Nephron (organoid): ENCODE data around the gene NAV3.

Experiments
- H3K27ac Mint-ChIP-seq, 3 experiments: 2 replicates each; pipeline ENCODE4 v1.8.0; 2020; ENCODE audit warnings: mixed read lengths in 3 of 3, mild to moderate bottlenecking in 2 of 3, moderate library complexity in 1 of 3
- H3K27me3 Mint-ChIP-seq: 2 replicates; pipeline ENCODE4 v1.8.0; 2021; ENCODE audit warnings: low read depth, mild to moderate bottlenecking, moderate library complexity, mixed read lengths
- H3K36me3 Mint-ChIP-seq: 2 replicates; pipeline ENCODE4 v1.8.0; 2020; ENCODE audit warnings: low read depth, mixed read lengths
- H3K4me1 Mint-ChIP-seq: 2 replicates; pipeline ENCODE4 v1.8.0; 2020; ENCODE audit warnings: mixed read lengths
- H3K4me3 Mint-ChIP-seq, 3 experiments: 2 replicates each; pipeline ENCODE4 v1.8.0; 2020; ENCODE audit warnings: mild to moderate bottlenecking in 3 of 3, mixed read lengths in 3 of 3, moderate library complexity in 2 of 3
- H3K9me3 Mint-ChIP-seq: 2 replicates; pipeline ENCODE4 v1.8.0; 2020; ENCODE audit warnings: mixed read lengths
- TF ChIP-seq, protein P1 (sequence below), 3 experiments: fragments of 200-600 bp; sonication (generic); IDR thresholded peaks; one replicate each; pipeline ENCODE4 v1.5.0; 2021; ENCODE audit warnings: antibody characterized with exemption in 3 of 3; ENCODE audit not compliant: unreplicated experiment in 3 of 3

The NAV3 gene

DNA sequence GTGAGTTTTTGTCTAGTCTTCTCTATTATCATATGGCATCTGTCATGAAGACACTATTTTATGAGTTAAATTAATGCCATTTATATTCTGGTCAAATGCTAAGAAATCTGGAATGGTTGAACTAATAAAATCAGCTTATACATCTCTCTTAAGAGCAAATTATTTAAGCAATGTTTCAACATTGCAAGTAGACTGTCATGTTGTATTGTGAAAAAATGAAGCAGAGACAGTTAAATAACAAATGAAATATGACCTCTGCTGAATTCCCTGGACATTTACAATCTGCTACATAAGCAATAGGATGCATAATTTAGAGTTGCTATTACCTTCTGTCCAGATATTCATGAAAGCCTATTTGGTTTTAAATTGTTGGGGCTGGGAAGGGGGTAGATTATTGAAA, 30.6 kb downstream of the NAV3 start:
- H3K9me3 Mint-ChIP-seq = no peaks in the 10 kb centered on the region
- H3K36me3 Mint-ChIP-seq = no peaks in the 10 kb centered on the region
- H3K4me3 Mint-ChIP-seq = no peak overlapping the region
- TF ChIP-seq, protein P1, sequence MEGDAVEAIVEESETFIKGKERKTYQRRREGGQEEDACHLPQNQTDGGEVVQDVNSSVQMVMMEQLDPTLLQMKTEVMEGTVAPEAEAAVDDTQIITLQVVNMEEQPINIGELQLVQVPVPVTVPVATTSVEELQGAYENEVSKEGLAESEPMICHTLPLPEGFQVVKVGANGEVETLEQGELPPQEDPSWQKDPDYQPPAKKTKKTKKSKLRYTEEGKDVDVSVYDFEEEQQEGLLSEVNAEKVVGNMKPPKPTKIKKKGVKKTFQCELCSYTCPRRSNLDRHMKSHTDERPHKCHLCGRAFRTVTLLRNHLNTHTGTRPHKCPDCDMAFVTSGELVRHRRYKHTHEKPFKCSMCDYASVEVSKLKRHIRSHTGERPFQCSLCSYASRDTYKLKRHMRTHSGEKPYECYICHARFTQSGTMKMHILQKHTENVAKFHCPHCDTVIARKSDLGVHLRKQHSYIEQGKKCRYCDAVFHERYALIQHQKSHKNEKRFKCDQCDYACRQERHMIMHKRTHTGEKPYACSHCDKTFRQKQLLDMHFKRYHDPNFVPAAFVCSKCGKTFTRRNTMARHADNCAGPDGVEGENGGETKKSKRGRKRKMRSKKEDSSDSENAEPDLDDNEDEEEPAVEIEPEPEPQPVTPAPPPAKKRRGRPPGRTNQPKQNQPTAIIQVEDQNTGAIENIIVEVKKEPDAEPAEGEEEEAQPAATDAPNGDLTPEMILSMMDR (IDR thresholded peaks at IDR 0.05; ENCODE audit: unreplicated experiment in 3 of 3) = no peak
- peaks cover 64% of the 10 kb centered on the region for H3K4me1 Mint-ChIP-seq
- H3K27me3 Mint-ChIP-seq = no peaks in the 10 kb centered on the region
- H3K27ac Mint-ChIP-seq = peak overlapping the region; percentile 16 to 80 (median 73)

DNA sequence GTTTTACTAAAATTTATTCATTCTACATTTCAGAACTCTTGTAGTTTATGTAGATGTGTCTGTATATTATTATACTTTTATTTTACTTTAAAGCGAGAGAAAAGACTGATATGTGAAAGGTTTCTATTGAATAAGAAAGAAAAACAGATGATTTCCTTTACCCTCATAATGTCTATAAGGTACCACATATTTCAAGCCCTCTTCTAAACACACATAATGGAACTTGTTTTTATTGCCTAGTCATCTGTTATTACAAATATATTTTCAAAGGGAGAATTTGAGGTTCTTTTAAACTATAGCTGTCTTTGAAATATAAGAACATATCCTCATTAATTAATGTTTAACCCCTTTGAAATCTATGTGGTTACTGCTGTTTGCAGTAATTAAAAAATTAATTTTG, 34.5 kb downstream of the NAV3 start:
- H3K27ac Mint-ChIP-seq = peak overlapping the region in 1 of 3 experiments; percentile 71
- H3K9me3 Mint-ChIP-seq = no peaks in the 10 kb centered on the region
- H3K4me1 Mint-ChIP-seq = peaks cover 39% of the 10 kb centered on the region
- H3K27me3 Mint-ChIP-seq = no peaks in the 10 kb centered on the region
- no peak overlapping the region for H3K4me3 Mint-ChIP-seq
- H3K36me3 Mint-ChIP-seq = peaks cover 12% of the 10 kb centered on the region
- TF ChIP-seq, protein P1 (IDR thresholded peaks at IDR 0.05; ENCODE audit: unreplicated experiment in 3 of 3) = no peak

DNA sequence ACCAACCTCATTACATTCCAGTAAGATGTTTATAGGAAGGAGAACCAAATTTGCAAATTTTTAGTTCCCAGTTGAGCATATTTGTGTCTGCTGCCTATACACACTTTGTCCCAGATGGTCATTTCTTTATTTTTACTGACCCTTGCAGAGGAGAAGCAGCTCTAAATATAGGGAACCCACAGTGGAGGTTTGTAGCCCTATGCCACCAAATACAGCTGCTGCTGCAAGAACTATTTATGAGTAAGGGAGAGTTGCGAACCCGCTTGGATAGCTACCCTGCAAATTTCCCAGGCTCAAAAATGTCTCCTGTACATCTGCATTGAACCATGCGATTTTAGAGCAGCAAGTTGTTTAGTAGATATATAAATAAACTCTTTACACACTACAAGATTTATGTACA, 48.2 kb downstream of the NAV3 start:
- TF ChIP-seq, protein P1 (IDR thresholded peaks at IDR 0.05; ENCODE audit: unreplicated experiment in 3 of 3) = no peak
- Mint-ChIP-seq H3K27ac (no peak overlapping the region), H3K9me3 (no peaks in the 10 kb centered on the region), H3K27me3 (no peaks in the 10 kb centered on the region), H3K36me3 (peaks cover 4% of the 10 kb centered on the region), H3K4me3 (no peak overlapping the region), H3K4me1 (no peaks in the 10 kb centered on the region)

DNA sequence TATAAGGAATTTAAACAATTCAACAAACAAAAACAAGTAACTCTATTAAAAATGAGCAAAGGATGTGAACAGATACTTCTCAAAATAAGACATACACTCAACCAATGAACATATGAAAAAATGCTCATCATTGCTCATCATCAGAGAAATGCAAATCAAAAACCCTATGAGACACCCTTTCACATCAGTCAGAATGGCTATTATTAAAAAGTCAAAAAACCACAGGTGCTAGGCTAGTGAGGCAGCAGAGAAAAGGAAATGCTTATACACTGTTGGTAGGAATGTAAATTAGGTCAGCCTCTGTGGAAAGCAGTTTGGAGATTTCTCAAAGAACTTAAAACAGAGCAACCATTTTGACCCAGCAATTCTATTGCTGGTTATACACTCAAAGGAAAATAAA, 52.0 kb downstream of the NAV3 start:
- Mint-ChIP-seq H3K27ac (no peak overlapping the region), H3K9me3 (no peaks in the 10 kb centered on the region), H3K4me1 (no peaks in the 10 kb centered on the region), H3K4me3 (no peak overlapping the region), H3K27me3 (no peaks in the 10 kb centered on the region), H3K36me3 (peaks cover 3% of the 10 kb centered on the region)
- TF ChIP-seq, protein P1 (IDR thresholded peaks at IDR 0.05; ENCODE audit: unreplicated experiment in 3 of 3) = no peak

DNA sequence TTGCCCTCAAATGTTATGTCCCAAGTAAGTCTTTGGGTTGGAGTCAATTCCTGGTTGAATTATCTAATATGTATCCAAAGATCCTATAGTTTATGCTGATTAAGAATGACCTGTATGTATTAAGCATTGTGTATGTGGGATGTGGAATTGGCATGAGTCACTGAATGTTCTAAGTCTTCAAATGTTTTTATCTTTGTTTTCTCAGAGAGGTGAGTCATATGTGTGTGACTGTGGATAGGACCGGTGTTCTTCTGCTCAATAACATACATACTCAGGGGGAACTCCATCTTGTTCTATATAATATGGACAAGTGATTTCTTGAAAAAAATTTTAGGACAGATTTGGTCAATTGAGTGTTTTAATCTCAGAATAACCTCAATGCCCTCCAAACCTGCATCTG, 57.9 kb downstream of the NAV3 start:
- Mint-ChIP-seq H3K4me3 (no peak overlapping the region), H3K27me3 (no peaks in the 10 kb centered on the region), H3K9me3 (no peaks in the 10 kb centered on the region), H3K36me3 (no peaks in the 10 kb centered on the region), H3K4me1 (peaks cover 12% of the 10 kb centered on the region), H3K27ac (no peak overlapping the region)
- TF ChIP-seq, protein P1 (IDR thresholded peaks at IDR 0.05; ENCODE audit: unreplicated experiment in 3 of 3) = no peak

DNA sequence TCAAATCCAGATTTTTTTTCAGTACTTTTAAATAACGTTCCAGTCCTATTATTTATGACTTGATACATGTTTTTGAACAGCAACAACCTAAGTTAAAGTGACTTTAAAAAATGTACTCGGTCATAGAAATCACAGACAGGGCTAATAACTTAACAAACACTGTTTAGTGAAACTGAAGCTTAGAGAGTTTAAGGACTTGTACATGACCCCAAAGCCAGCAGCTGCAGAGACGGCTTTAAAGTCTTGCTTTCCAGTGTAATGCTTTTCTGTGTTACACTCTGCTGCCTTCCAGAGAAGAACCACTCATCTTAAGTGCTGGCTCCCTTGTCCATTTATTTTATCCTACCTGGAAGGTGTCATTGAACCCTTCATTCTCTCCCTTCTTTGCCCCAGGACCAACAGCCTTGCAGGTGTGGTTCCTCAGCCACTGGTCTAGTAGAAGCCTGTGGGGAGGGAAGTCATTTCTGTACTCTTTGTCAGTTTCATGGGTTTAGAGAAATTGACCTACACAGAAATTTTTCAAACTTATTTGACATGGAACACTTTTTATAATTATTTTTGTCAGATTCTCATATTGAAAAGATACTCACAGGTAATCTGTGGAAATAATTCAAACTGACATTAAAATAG, 60.9 kb downstream of the NAV3 start:
- H3K36me3 Mint-ChIP-seq = no peaks in the 10 kb centered on the region
- H3K27ac Mint-ChIP-seq = peak overlapping the region in 2 of 3 experiments; percentile 44 to 69
- H3K4me3 Mint-ChIP-seq = no peak overlapping the region
- TF ChIP-seq, protein P1 (IDR thresholded peaks at IDR 0.05; ENCODE audit: unreplicated experiment in 3 of 3) = no peak
- no peaks in the 10 kb centered on the region for H3K9me3 Mint-ChIP-seq
- H3K4me1 Mint-ChIP-seq = peaks cover 28% of the 10 kb centered on the region
- H3K27me3 Mint-ChIP-seq = no peaks in the 10 kb centered on the region
